Testis (tissue), 2 donors: ENCODE data around the gene RAD51D.

ENCODE experiments used
- CTCF ChIP-seq, 3 experiments: fragments of 450-650 bp in 2 of 3; fragments of 200-600 bp in 1 of 3; sonication (generic) in 1 of 3; IDR thresholded peaks; one replicate each; pipeline ENCODE4 v1.5.1; 2016 to 2019; ENCODE audit warnings: antibody characterized with exemption in 3 of 3, mild to moderate bottlenecking in 2 of 3, moderate library complexity in 1 of 3
- POLR2A ChIP-seq: fragments of 450-650 bp; IDR thresholded peaks from one replicate; pipeline ENCODE4 v1.6.1; 2017; ENCODE audit warnings: antibody characterized with exemption, mild to moderate bottlenecking, moderate library complexity

- no peak for TF ChIP-seq CTCF (IDR thresholded peaks at IDR 0.05)
- no peak for TF ChIP-seq POLR2A
These were observed 44.2 kb upstream of the RAD51D start for GRCh38 chr17:35163886-35164285.
